Measurements from ENCODE around the gene MILR1. TPM values are rescaled to one million over a fixed set of nuclear protein-coding genes. Genes with fewer than 3 reads are reported as not detected.
"Not testable (repeated sequence)": the region's sequence is repeated elsewhere in the genome, so short reads cannot be mapped to it uniquely, and the experiment has no call there.

MILR1 gene
- polyA plus RNA-seq, 4 donors: 1.6 to 2.6 (median 2.2) TPM

GRCh38 chr17:64466019-64466735 lies 17.3 kb downstream of the MILR1 start:
- no peak for DNase-seq (ENCODE audit: low read depth in 4 of 4, low spot score in 2 of 4)

GRCh38 chr17:64466834-64467233 lies 17.9 kb downstream of the MILR1 start:
- not testable (repeated sequence) for DNase-seq (ENCODE audit: low read depth in 4 of 4, low spot score in 2 of 4)

- DNase-seq (ENCODE audit: low read depth in 4 of 4, low spot score in 2 of 4): no peak
Measured at GRCh38 chr17:64470625-64471024, 21.7 kb downstream of the MILR1 start.

- no peak for DNase-seq (ENCODE audit: low read depth in 4 of 4, low spot score in 2 of 4)
Measured at GRCh38 chr17:64471440-64471839, 22.5 kb downstream of the MILR1 start.

GRCh38 chr17:64472564-64472963 lies 23.6 kb downstream of the MILR1 start:
- no peak for DNase-seq (ENCODE audit: low read depth in 4 of 4, low spot score in 2 of 4)

- DNase-seq (ENCODE audit: low read depth in 4 of 4, low spot score in 2 of 4): no peak
Measured at GRCh38 chr17:64477849-64478248, 28.9 kb downstream of the MILR1 start.

- DNase-seq (ENCODE audit: low read depth in 4 of 4, low spot score in 2 of 4): no peak
Measured at GRCh38 chr17:64480951-64481350, 32.0 kb downstream of the MILR1 start.

GRCh38 chr17:64484380-64484779 lies 35.5 kb downstream of the MILR1 start:
- DNase-seq (ENCODE audit: low read depth in 4 of 4, low spot score in 2 of 4): no peak

- no peak for DNase-seq (ENCODE audit: low read depth in 4 of 4, low spot score in 2 of 4)
Measured at GRCh38 chr17:64488301-64488700, 39.4 kb downstream of the MILR1 start.

GRCh38 chr17:64491034-64491860 lies 42.3 kb downstream of the MILR1 start:
- DNase-seq (ENCODE audit: low read depth in 4 of 4, low spot score in 2 of 4): no peak

- DNase-seq (ENCODE audit: low read depth in 4 of 4, low spot score in 2 of 4): no peak
Measured at GRCh38 chr17:64491994-64492393, 43.1 kb downstream of the MILR1 start.

GRCh38 chr17:64492481-64493109 lies 43.7 kb downstream of the MILR1 start:
- no peak for DNase-seq (ENCODE audit: low read depth in 4 of 4, low spot score in 2 of 4)

- no peak for DNase-seq (ENCODE audit: low read depth in 4 of 4, low spot score in 2 of 4)
Measured at GRCh38 chr17:64494121-64494520, 45.2 kb downstream of the MILR1 start.

GRCh38 chr17:64495300-64495699 lies 46.4 kb downstream of the MILR1 start:
- not testable (repeated sequence) for DNase-seq (ENCODE audit: low read depth in 4 of 4, low spot score in 2 of 4)

- no peak for DNase-seq (ENCODE audit: low read depth in 4 of 4, low spot score in 2 of 4)
Measured at GRCh38 chr17:64496348-64496785, 47.5 kb downstream of the MILR1 start.

GRCh38 chr17:64496786-64497564 lies 48.1 kb downstream of the MILR1 start, which contains the start of gene POLG2:
Gene POLG2 (minus strand): TSS chr17:64497054. CDS start chr17:64496968, 86 bp downstream.
- peak; percentile 74 to 87 (median 79) for DNase-seq (ENCODE audit: low read depth in 4 of 4, low spot score in 2 of 4)

- DNase-seq (ENCODE audit: low read depth in 4 of 4, low spot score in 2 of 4): no peak
Measured at GRCh38 chr17:64497565-64498035, 48.7 kb downstream of the MILR1 start.

GRCh38 chr17:64498308-64499203 lies 49.6 kb downstream of the MILR1 start:
- DNase-seq (ENCODE audit: low read depth in 4 of 4, low spot score in 2 of 4): no peak

- no peak for DNase-seq (ENCODE audit: low read depth in 4 of 4, low spot score in 2 of 4)
Measured at GRCh38 chr17:64499805-64500486, 51.0 kb downstream of the MILR1 start.
